ENCODE measurements around the gene FUT7.

The FUT7 gene

DNA sequence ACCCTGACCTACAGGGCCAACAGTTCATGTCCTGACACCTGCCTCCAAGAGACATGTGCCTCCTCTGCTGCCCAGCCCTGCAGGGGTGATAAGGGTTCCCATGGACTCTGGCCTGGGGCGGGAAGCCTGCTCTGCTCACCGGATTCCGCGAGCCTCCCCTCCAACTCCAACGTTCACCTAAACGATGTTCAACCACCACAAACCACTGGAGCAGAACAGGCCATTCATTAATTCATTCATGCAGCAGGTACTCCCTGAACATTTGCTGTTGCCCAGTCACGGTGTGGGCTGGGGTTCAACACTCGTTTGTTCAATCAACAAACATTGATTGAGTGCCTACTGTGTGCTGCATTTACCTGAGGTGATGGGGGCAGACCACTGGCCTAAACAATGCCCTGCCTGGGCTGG, 42.1 kb upstream of the FUT7 start:
- Histone ChIP-seq H3K27me3 (ENCODE audit: control insufficient read depth in 1 of 2, insufficient read depth in 2 of 2, low read length in 2 of 2) (peaks cover 14 to 29% of the 10 kb centered on the region in 2 donors), H3K27ac (ENCODE audit: low read depth, low read length) (no peak overlapping the region), H3K9ac (ENCODE audit: low read length) (no peak overlapping the region), H3K9me3 (ENCODE audit: low read length) (no peaks in the 10 kb centered on the region), H3K4me1 (ENCODE audit: insufficient read depth, low read length) (peaks cover 8% of the 10 kb centered on the region), H3K4me3 (ENCODE audit: low read depth in 1 of 2, low read length in 2 of 2) (no peak overlapping the region), H3K36me3 (ENCODE audit: insufficient read depth, low read length) (no peaks in the 10 kb centered on the region)

GRCh38 chr9:137071282-137071681, 39.4 kb upstream of the FUT7 start:
- H3K4me1 ChIP-seq (ENCODE audit: insufficient read depth, low read length), result no peaks in the 10 kb centered on the region
- H3K27ac ChIP-seq (ENCODE audit: low read depth, low read length), result no peak overlapping the region
- no peaks in the 10 kb centered on the region for H3K36me3 ChIP-seq (ENCODE audit: insufficient read depth, low read length)
- H3K9me3 ChIP-seq (ENCODE audit: low read length), result no peaks in the 10 kb centered on the region
- no peak overlapping the region for H3K9ac ChIP-seq (ENCODE audit: low read length)
- H3K27me3 ChIP-seq (ENCODE audit: control insufficient read depth in 1 of 2, insufficient read depth in 2 of 2, low read length in 2 of 2), result peaks cover 12 to 22% of the 10 kb centered on the region in 2 donors
- no peak overlapping the region for H3K4me3 ChIP-seq (ENCODE audit: low read depth in 1 of 2, low read length in 2 of 2)

GRCh38 chr9:137070906-137071275, 39.0 kb upstream of the FUT7 start:
- Histone ChIP-seq H3K27ac (ENCODE audit: low read depth, low read length) (no peak overlapping the region), H3K4me3 (ENCODE audit: low read depth in 1 of 2, low read length in 2 of 2) (no peak overlapping the region), H3K9me3 (ENCODE audit: low read length) (no peaks in the 10 kb centered on the region), H3K27me3 (ENCODE audit: control insufficient read depth in 1 of 2, insufficient read depth in 2 of 2, low read length in 2 of 2) (peaks cover 12 to 26% of the 10 kb centered on the region in 2 donors), H3K9ac (ENCODE audit: low read length) (no peak overlapping the region), H3K4me1 (ENCODE audit: insufficient read depth, low read length) (no peaks in the 10 kb centered on the region), H3K36me3 (ENCODE audit: insufficient read depth, low read length) (no peaks in the 10 kb centered on the region)

DNA sequence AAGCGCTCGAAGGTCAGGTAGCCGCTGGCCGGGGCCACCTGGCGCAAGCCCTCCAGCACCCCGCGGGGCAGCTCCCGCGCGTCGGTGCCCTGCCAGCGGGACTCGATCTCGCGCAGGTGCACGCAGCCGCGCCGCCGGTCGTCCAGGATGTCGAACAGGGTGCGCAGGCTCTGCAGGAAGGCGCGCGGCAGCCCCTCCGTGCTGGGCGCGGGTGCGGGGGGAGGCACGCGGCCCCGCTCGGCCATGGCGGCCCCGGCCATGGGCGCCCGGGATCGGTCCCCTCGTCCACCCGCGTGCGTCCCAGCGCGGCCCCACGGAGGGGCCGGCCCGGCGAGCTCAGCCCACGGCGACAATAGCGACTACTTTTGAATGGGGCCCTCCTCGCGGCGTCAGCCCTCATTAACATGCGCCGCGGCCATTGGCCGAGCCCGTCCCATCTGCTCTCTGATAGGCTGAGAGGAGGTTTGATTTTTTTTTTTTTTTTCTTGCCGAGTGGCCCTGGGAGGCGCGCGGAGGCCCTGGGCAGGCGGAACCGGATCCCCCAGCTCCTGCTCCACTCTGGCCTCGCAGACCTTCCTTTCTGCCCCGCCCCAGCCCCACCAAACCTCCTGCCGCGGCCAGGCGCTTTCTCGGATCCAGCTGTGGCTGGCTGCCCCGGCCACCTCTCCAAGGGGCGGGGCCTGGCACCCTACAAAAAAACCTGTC, 38.5 kb upstream of the FUT7 start, which contains the start of gene SAPCD2:
SAPCD2 (minus strand) TSS at position 357 of the 705 bp plus-strand sequence; CDS start at position 260, 97 bp downstream.
- H3K36me3 ChIP-seq (ENCODE audit: insufficient read depth, low read length), result no peaks in the 10 kb centered on the region
- peaks cover 12 to 27% of the 10 kb centered on the region in 2 donors for H3K27me3 ChIP-seq (ENCODE audit: control insufficient read depth in 1 of 2, insufficient read depth in 2 of 2, low read length in 2 of 2)
- H3K9ac ChIP-seq (ENCODE audit: low read length), result no peak within 1 kb of the TSS
- H3K4me1 ChIP-seq (ENCODE audit: insufficient read depth, low read length), result no peaks in the 10 kb centered on the region
- H3K9me3 ChIP-seq (ENCODE audit: low read length), result no peaks in the 10 kb centered on the region
- no peak within 1 kb of the TSS for H3K4me3 ChIP-seq (ENCODE audit: low read depth in 1 of 2, low read length in 2 of 2)
- no peak within 1 kb of the TSS for H3K27ac ChIP-seq (ENCODE audit: low read depth, low read length)

GRCh38 chr9:137069508-137070091, 37.7 kb upstream of the FUT7 start:
- H3K4me1 ChIP-seq (ENCODE audit: insufficient read depth, low read length), result no peaks in the 10 kb centered on the region
- no peaks in the 10 kb centered on the region for H3K9me3 ChIP-seq (ENCODE audit: low read length)
- no peaks in the 10 kb centered on the region for H3K36me3 ChIP-seq (ENCODE audit: insufficient read depth, low read length)
- H3K27ac ChIP-seq (ENCODE audit: low read depth, low read length), result no peak overlapping the region
- H3K27me3 ChIP-seq (ENCODE audit: control insufficient read depth in 1 of 2, insufficient read depth in 2 of 2, low read length in 2 of 2), result peaks cover 12 to 30% of the 10 kb centered on the region in 2 donors
- no peak overlapping the region for H3K9ac ChIP-seq (ENCODE audit: low read length)
- no peak overlapping the region for H3K4me3 ChIP-seq (ENCODE audit: low read depth in 1 of 2, low read length in 2 of 2)

DNA sequence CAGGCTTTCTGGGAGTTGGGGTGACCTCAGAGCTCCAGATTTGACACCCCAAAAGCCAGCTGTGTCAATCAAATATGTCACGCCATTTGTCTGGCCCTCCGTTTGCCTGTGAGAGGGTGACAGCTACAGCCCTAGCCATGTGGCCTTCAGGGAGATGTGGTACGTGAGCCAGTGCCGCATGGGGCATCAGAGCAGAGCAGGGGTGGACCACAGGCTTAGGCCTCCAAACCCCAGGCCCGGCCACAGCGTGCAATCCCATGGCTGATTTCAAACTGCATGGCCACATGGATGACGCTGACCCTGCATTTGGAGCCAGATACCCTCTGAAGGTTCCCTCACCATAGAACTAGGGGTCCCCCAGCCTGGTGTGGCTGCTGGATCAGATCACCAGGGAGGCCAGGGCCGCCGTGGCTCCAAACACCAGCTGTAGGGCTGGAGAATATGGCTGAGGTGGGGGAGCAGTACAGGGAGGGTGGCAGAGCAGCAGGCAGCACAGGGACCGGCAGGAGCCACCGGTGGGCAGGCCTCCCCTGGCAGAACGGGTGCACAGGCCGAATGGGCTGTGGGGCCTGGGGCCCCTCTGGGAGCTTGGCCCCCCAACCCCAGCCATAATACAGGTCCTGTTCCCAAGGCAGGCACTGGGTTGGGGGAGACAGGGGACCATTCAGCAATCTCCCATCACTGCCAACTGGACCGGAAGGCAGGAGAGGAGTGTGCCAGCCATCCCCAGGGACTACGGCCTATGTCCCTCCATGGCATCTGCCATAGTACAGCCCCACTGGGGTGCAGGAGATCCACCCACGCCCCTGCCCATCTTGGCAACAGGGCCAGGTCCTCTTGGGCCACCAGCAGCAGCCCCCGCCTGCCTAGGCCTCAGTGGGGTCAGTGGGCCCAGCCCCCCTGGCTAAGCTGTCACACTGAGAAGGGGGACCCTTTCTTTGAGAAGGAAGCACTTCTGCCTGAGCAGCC, 36.9 kb upstream of the FUT7 start:
- Histone ChIP-seq H3K4me3 (ENCODE audit: low read depth in 1 of 2, low read length in 2 of 2) (no peak overlapping the region), H3K9me3 (ENCODE audit: low read length) (no peaks in the 10 kb centered on the region), H3K27me3 (ENCODE audit: control insufficient read depth in 1 of 2, insufficient read depth in 2 of 2, low read length in 2 of 2) (peaks cover 12 to 35% of the 10 kb centered on the region in 2 donors), H3K9ac (ENCODE audit: low read length) (no peak overlapping the region), H3K4me1 (ENCODE audit: insufficient read depth, low read length) (no peaks in the 10 kb centered on the region), H3K27ac (ENCODE audit: low read depth, low read length) (no peak overlapping the region), H3K36me3 (ENCODE audit: insufficient read depth, low read length) (no peaks in the 10 kb centered on the region)

GRCh38 chr9:137067860-137068538, 36.1 kb upstream of the FUT7 start:
- Histone ChIP-seq H3K4me3 (ENCODE audit: low read depth in 1 of 2, low read length in 2 of 2) (no peak overlapping the region), H3K36me3 (ENCODE audit: insufficient read depth, low read length) (no peaks in the 10 kb centered on the region), H3K4me1 (ENCODE audit: insufficient read depth, low read length) (no peaks in the 10 kb centered on the region), H3K9ac (ENCODE audit: low read length) (no peak overlapping the region), H3K27ac (ENCODE audit: low read depth, low read length) (no peak overlapping the region), H3K27me3 (ENCODE audit: control insufficient read depth in 1 of 2, insufficient read depth in 2 of 2, low read length in 2 of 2) (peaks cover 12 to 35% of the 10 kb centered on the region in 2 donors), H3K9me3 (ENCODE audit: low read length) (no peaks in the 10 kb centered on the region)

GRCh38 chr9:137066096-137066861, 34.4 kb upstream of the FUT7 start:
- Histone ChIP-seq H3K4me1 (ENCODE audit: insufficient read depth, low read length) (no peaks in the 10 kb centered on the region), H3K9ac (ENCODE audit: low read length) (no peak overlapping the region), H3K9me3 (ENCODE audit: low read length) (no peaks in the 10 kb centered on the region), H3K27ac (ENCODE audit: low read depth, low read length) (no peak overlapping the region), H3K27me3 (ENCODE audit: control insufficient read depth in 1 of 2, insufficient read depth in 2 of 2, low read length in 2 of 2) (peaks cover 12 to 35% of the 10 kb centered on the region in 2 donors), H3K4me3 (ENCODE audit: low read depth in 1 of 2, low read length in 2 of 2) (no peak overlapping the region), H3K36me3 (ENCODE audit: insufficient read depth, low read length) (no peaks in the 10 kb centered on the region)

- Histone ChIP-seq H3K4me1 (ENCODE audit: insufficient read depth, low read length) (no peaks in the 10 kb centered on the region), H3K9ac (ENCODE audit: low read length) (no peak overlapping the region), H3K27me3 (ENCODE audit: control insufficient read depth in 1 of 2, insufficient read depth in 2 of 2, low read length in 2 of 2) (peaks cover 12 to 35% of the 10 kb centered on the region in 2 donors), H3K9me3 (ENCODE audit: low read length) (no peaks in the 10 kb centered on the region), H3K36me3 (ENCODE audit: insufficient read depth, low read length) (no peaks in the 10 kb centered on the region), H3K27ac (ENCODE audit: low read depth, low read length) (no peak overlapping the region), H3K4me3 (ENCODE audit: low read depth in 1 of 2, low read length in 2 of 2) (no peak overlapping the region)
These were observed 33.6 kb upstream of the FUT7 start for GRCh38 chr9:137065336-137065967.

GRCh38 chr9:137064880-137065164, 32.9 kb upstream of the FUT7 start:
- Histone ChIP-seq H3K36me3 (ENCODE audit: insufficient read depth, low read length) (no peaks in the 10 kb centered on the region), H3K27me3 (ENCODE audit: control insufficient read depth in 1 of 2, insufficient read depth in 2 of 2, low read length in 2 of 2) (peaks cover 12 to 35% of the 10 kb centered on the region in 2 donors), H3K9ac (ENCODE audit: low read length) (no peak overlapping the region), H3K27ac (ENCODE audit: low read depth, low read length) (no peak overlapping the region), H3K9me3 (ENCODE audit: low read length) (no peaks in the 10 kb centered on the region), H3K4me1 (ENCODE audit: insufficient read depth, low read length) (no peaks in the 10 kb centered on the region), H3K4me3 (ENCODE audit: low read depth in 1 of 2, low read length in 2 of 2) (no peak overlapping the region)

Measured in muscle layer of colon (tissue), 2 donors.